Activated CD8-positive, alpha-beta T cell treated with anti-CD3 and anti-CD28 coated beads, Interleukin-2, amount 10 ng/mL, durations not matched to agents 7 days and 5 days (primary cell): ENCODE data around the gene SLC34A3. TPM values are rescaled to one million over a fixed set of nuclear protein-coding genes. Genes with fewer than 3 reads are reported as not detected.

Experiments
- ATAC-seq: fragments of 150-1000 bp; cut with Tn5 transposase; one replicate; pipeline ENCODE4 v1.10.0; 2021; ENCODE audit warnings: moderate library complexity
- CTCF ChIA-PET: fragments of 350-600 bp; sonication (Branson Sonifier 250); formaldehyde crosslinking; loops from one replicate; lab custom pipeline; 2021; ENCODE audit warnings: antibody characterized with exemption; lab: Charles Lee
- POLR2A ChIA-PET: fragments of 350-600 bp; sonication (Branson Sonifier 250); formaldehyde crosslinking; loops from one replicate; lab custom pipeline; 2021; ENCODE audit warnings: antibody characterized with exemption; lab: Charles Lee
- DNase-seq: peaks from one replicate; pipeline ENCODE4 v3.0.0-alpha.2; 2020
- H3K27ac Mint-ChIP-seq: one replicate; pipeline ENCODE4 v1.8.0; 2021; ENCODE audit warnings: mild to moderate bottlenecking, mixed read lengths
- H3K27me3 Mint-ChIP-seq: one replicate; pipeline ENCODE4 v1.8.0; 2021; ENCODE audit warnings: low read depth, mixed read lengths
- H3K36me3 Mint-ChIP-seq: one replicate; pipeline ENCODE4 v1.8.0; 2021; ENCODE audit warnings: low read depth, mixed read lengths
- H3K4me1 Mint-ChIP-seq: one replicate; pipeline ENCODE4 v1.8.0; 2021; ENCODE audit warnings: low read depth, mixed read lengths
- H3K4me3 Mint-ChIP-seq: one replicate; pipeline ENCODE4 v1.8.0; 2021; ENCODE audit warnings: mild to moderate bottlenecking, mixed read lengths
- H3K9me3 Mint-ChIP-seq: one replicate; pipeline ENCODE4 v1.8.0; 2022; ENCODE audit warnings: mixed read lengths; ENCODE audit not compliant: insufficient read depth
- total RNA-seq, 2 experiments: library from RNA; stranded (reverse); gene quantifications; one replicate each; pipeline ENCODE4 v1.2.3, GENCODE V29; 2021

SLC34A3 gene
- total RNA-seq, 2 experiments from 2014 or later = not detected

DNA sequence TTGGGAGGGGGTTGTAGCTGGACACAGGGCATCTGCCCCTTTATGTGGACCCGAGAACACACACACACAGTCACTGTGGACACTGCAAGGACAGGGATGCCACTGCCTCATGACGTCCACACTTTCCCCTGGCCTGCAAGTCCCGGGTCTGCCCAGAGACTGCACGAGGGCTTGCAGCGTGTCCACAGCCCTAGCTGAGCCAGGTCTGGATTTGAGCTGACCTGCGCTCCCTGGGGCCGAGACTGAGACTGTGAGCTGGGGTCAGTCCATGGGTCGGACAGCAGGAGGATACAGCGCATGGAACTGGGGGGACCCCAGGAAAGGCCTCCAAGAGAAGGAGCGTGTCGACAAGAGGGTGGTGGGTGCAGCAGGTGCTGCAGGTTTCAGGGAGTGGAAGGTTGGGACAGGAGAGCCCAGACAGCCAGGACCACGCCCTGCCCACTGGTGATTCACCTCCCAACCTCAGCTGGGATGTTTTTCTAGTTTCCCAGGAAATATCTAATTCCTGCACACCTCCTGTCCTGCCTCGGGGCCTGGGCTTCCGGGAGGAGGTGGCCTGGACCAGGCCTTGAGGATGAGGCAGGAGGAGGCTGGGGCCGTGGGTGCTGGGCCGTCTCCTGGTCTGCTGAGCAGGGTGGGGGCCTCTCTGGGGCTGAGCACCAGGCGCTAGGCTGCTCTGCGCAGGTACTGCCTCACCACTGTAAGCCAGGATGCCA, 4.2 kb upstream of the SLC34A3 start:
- no peaks in the 10 kb centered on the region for H3K36me3 Mint-ChIP-seq
- H3K4me3 Mint-ChIP-seq = no peak overlapping the region
- no peak overlapping the region for H3K27ac Mint-ChIP-seq
- CTCF ChIA-PET = interaction anchor here (1.1 to 6.7 kb wide), 16 partner anchors 10 to 197 kb away, joined by 3 to 73 read pairs (median 4); partner anchors contain the start of genes ANAPC2, NPDC1 and SSNA1
- no peak for ATAC-seq
- POLR2A ChIA-PET = interaction anchor here (1.1 to 1.5 kb wide), 4 partner anchors 10 to 140 kb away, joined by 3 to 9 read pairs (median 3); partner anchors contain the start of genes MAN1B1 and TUBB4B
- no peaks in the 10 kb centered on the region for H3K9me3 Mint-ChIP-seq
- no peaks in the 10 kb centered on the region for H3K27me3 Mint-ChIP-seq
- DNase-seq = no peak
- peaks cover 17% of the 10 kb centered on the region for H3K4me1 Mint-ChIP-seq

DNA sequence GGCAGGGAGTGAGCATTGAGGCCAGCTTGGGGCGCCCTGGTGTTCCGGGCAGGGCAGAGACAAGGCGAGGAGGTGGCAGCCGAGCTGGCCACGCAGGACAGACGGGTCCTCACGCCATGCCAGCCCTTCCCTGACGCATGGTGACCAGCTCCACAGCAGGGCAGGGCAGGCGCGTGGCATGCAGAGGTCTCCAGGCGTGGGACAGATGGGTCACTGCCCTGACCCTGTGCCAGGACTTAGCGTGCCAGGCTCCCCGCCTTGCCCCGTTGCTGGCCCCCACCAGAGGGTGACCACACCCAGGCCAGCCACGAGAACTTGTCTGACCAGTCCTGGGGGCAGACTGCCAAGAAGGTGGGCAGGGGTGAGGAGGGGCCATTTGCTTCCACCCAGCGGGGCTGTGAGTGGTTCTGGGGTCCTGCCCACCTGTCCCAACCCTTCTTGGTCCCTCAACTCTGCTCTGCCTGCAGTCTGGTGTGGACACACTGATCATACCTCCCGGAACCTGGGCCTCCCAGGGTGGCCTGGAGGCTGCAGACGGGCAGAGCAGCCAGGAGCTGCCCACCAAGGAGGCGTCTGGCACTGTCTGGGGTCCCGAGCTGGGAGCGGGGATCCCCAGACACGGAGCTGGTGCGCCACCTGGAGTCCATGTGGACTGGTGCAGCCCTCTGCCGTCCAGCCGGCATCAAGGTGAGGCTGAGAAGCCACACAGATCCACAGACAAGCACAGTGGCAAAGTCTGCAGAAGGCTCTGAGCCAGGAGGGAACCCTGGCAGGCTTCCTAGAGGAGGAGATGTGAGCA, 3.4 kb upstream of the SLC34A3 start, which contains the start of gene RNF224:
Gene RNF224, plus strand, starts transcription at position 449 of the 799 bp plus-strand sequence. CDS start 834 bp downstream, outside the sequence.
- peak; percentile 89 for DNase-seq

DNA sequence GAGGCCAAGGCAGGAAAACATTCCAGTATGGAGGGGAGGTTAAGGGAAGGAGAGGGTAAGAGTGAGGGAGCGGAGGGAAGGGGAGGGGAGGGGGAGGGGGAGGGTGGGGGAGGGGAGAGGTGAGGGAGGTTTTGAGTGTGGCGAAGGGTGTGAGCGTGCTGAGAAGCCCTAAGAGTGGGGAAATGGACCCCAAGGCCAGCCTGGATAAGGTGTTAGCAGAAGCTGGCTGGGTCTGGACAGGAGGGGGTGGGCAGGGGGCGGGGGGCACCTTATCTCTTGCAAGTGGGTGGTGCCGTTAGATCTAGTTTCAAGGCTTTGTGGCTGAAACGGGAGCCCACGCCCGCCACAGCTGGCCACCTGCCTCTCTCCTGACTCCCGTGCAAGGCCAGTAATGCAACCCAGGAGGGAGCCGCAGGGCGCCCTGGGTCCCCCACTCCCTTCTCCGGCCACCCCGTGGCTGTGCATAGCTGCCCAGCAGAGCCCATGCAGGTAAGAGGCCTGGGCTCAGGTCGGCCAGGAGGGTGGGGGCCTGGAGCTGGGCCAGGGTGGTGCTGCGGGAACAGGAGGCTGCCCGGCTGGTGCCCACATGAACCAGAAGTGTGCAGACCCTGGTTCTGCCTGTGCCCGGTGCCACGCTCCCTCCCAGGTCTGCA, 2.7 kb upstream of the SLC34A3 start:
- H3K27ac Mint-ChIP-seq = peak overlapping the region; percentile 54
- no peaks in the 10 kb centered on the region for H3K9me3 Mint-ChIP-seq
- ChIA-PET CTCF (interaction anchor here (0.6 to 6.7 kb wide), 12 partner anchors 9 to 437 kb away, joined by 3 to 73 read pairs (median 6); partner anchors contain the start of genes ANAPC2, SSNA1, TMEM141 and TUBB4B), POLR2A (interaction anchor here (1.0 to 1.4 kb wide), 3 partner anchors 13 to 110 kb away, joined by 3 to 9 read pairs (median 4); partner anchors contain the start of gene TUBB4B)
- H3K4me1 Mint-ChIP-seq = peaks cover 15% of the 10 kb centered on the region
- DNase-seq = no peak
- no peaks in the 10 kb centered on the region for H3K36me3 Mint-ChIP-seq
- no peak for ATAC-seq
- H3K4me3 Mint-ChIP-seq = no peak overlapping the region
- no peaks in the 10 kb centered on the region for H3K27me3 Mint-ChIP-seq

More for the DNA sequence above, 3.4 kb upstream of the SLC34A3 start, which contains the start of gene RNF224:
- Mint-ChIP-seq H3K4me1 (peaks cover 17% of the 10 kb centered on the region), H3K9me3 (no peaks in the 10 kb centered on the region), H3K27me3 (no peaks in the 10 kb centered on the region), H3K36me3 (no peaks in the 10 kb centered on the region), H3K4me3 (no peak within 1 kb of the TSS), H3K27ac (peak within 1 kb of the TSS; percentile 54)
- POLR2A ChIA-PET = interaction anchor here (1.0 to 1.5 kb wide), 6 partner anchors 10 to 140 kb away, joined by 3 to 9 read pairs (median 3); partner anchors contain the start of genes MAN1B1 and TUBB4B
- peak; percentile 52 for ATAC-seq
- CTCF ChIA-PET = interaction anchor here (0.6 to 6.7 kb wide), 17 partner anchors 9 to 437 kb away, joined by 3 to 73 read pairs (median 4); partner anchors contain the start of genes ANAPC2, SSNA1, TMEM141 and TUBB4B

DNA sequence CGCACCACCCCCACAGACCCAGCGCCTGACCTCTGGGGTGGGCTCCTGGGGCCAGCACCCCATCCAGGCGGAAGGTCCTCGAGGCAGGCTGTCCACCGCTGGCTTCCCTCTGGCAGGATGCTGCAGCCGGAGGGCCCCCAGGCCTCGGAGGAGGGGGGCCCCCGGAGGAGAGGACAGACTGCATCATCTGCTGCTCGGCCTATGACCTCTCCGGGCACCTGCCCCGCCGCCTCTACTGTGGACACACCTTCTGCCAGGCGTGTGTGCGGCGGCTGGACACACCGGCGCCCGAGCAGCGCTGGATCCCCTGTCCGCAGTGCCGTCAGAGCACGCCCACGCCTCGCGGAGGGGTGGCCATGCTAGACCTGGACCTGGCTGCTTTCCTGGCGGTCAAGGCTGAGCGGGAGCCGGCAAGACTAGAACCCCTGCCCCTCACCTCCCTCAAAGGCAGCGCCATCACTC, 2.2 kb upstream of the SLC34A3 start:
- ATAC-seq (no peak), DNase-seq (no peak)
- H3K4me3 Mint-ChIP-seq = no peak overlapping the region
- H3K27ac Mint-ChIP-seq = no peak overlapping the region
- peaks cover 12% of the 10 kb centered on the region for H3K4me1 Mint-ChIP-seq
- CTCF ChIA-PET = interaction anchor here (1.7 to 6.7 kb wide), 2 partner anchors 8 to 104 kb away, joined by 4 to 73 read pairs; no protein-coding TSS in a partner anchor
- H3K9me3 Mint-ChIP-seq = no peaks in the 10 kb centered on the region
- POLR2A ChIA-PET = no interaction called here
- no peaks in the 10 kb centered on the region for H3K36me3 Mint-ChIP-seq
- no peaks in the 10 kb centered on the region for H3K27me3 Mint-ChIP-seq

DNA sequence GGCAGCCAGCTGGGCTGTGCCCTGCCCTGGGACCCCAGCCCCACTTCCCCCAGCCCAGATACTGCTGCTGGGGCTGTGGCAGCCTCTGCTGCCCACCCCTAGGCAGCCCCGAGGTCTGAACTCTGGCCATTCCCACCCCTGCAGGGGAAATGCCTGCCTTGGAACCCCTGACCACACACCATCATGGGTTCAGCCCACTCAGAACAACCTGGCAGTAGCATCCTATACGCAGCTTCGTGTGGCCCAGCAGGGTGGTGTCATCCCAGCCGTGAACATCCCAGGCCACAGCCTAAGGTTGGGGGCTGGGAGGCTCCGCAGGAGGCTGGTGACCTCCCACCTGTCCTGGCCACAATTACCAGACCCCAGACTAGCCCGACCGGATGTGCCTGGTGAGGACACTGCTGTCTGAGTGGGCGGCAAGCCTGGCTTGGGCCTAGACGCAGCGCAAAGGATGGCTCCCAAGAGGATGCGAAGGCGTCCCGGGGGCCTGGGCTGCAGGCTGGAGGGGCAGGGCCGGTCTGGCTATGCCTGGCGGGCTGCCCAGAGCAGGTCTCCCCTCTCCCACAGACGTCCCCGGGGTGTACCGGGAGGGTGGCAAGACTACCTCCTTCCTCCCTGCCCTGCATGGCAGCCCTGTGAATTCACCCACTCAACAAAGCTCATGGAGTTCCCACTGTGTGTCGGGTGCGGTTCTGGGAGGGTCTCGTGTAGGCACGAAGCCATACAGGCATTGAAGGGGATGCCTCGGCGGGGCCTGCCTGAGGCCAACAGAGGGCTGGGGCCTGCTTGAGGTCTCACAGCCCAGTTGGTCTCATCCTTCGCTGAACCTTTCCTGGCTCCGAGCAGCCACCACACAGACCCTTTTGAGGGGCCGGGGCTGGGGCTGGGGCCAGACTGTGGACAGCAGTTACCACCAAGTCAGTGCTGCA, 1.5 kb upstream of the SLC34A3 start:
- CTCF ChIA-PET = interaction anchor here (1.2 kb wide), 1 partner anchor 194 kb away, joined by 3 read pairs; no protein-coding TSS in a partner anchor
- no peak overlapping the region for H3K27ac Mint-ChIP-seq
- no peaks in the 10 kb centered on the region for H3K36me3 Mint-ChIP-seq
- peaks cover 12% of the 10 kb centered on the region for H3K4me1 Mint-ChIP-seq
- no peak for DNase-seq
- no peaks in the 10 kb centered on the region for H3K27me3 Mint-ChIP-seq
- H3K4me3 Mint-ChIP-seq = no peak overlapping the region
- POLR2A ChIA-PET = interaction anchor here (0.6 to 1.2 kb wide), 2 partner anchors 40 to 1677 kb away, joined by 3 read pairs; no protein-coding TSS in a partner anchor
- H3K9me3 Mint-ChIP-seq = no peaks in the 10 kb centered on the region
- no peak for ATAC-seq

DNA sequence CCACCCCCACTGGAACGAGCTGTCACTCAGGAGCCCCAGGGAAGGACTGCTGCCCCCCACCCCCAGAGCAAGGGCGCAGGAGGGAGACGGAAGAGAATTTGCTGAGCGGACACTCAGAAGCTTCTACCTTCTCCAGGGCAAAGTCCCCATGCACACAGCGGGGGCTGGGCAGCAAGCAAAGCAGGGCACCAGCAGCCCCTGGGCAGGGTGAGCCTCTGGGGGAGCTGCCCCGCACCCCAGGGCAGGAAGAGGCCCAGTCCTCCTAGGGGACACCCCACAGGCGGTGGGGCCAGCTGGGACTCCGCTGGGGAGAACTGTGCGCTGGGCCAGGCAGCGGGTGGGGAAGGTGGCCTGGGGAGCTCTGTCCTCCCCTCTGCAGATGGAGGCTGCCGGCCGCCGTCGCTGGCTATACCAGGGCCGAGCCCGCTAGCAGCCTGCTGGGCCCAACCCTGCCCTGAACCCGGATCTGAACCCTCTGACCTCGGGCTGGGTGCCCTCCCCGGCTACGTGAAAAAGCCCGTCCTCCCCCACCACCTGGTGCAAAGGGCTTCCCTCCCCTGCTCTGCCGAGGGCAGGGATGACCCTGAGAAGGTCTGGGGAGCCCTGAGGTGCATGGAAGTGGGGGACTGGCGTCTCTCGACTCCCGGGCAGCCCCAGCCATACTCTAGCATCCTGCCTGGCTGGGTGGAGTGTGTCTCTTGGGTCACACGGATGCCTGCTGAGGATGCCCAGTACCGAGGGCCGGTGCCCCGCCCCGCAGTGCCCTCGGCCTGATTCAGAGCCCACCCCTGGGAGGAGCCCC, 597 bp upstream of the SLC34A3 start:
- ChIA-PET POLR2A (interaction anchor here (0.6 to 1.2 kb wide), 2 partner anchors 41 to 1678 kb away, joined by 3 read pairs; no protein-coding TSS in a partner anchor), CTCF (interaction anchor here (1.2 kb wide), 1 partner anchor 195 kb away, joined by 3 read pairs; no protein-coding TSS in a partner anchor)
- no peak for DNase-seq
- H3K36me3 Mint-ChIP-seq = no peaks in the 10 kb centered on the region
- ATAC-seq = no peak
- no peak overlapping the region for H3K4me3 Mint-ChIP-seq
- peaks cover 7% of the 10 kb centered on the region for H3K4me1 Mint-ChIP-seq
- peaks cover under 1% of the 10 kb centered on the region for H3K27me3 Mint-ChIP-seq
- no peak overlapping the region for H3K27ac Mint-ChIP-seq
- no peaks in the 10 kb centered on the region for H3K9me3 Mint-ChIP-seq

DNA sequence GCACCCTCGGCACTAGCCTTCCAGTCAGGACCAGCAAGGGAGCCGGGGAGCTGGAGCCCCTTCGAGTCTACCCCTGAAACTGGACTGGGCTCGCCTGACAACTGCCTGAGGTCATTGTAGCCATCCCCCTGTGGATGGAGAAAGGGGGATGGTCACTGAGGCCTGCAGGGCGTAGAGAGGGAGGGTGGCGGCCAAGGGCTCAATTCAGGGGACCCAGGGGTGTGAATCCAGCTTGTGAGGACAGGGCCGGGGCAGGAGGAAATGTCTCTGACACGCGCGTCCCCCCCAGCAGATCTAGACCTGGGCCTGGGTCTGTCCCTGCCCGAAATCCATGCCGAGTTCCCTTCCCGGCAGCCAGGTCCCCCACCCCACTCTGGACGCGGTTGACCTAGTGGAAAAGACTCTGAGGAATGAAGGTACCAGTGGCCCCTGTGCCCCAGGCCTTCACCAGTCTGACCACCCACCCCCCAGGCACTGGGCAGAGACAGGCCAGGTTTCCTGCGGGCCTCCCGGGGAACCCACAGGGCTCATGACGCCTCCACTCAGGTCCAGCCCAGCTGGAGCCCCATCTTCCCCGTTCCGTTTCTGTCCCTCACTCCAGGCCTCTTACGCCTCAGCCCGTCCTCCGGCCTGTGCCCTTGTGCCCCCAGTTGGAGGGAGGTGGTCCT, 805 bp downstream of the SLC34A3 start:
- H3K27me3 Mint-ChIP-seq = peaks cover 3% of the 10 kb centered on the region
- ChIA-PET CTCF (no interaction called here), POLR2A (interaction anchor here (1.4 kb wide), 1 partner anchor 9 kb away, joined by 5 read pairs; the partner anchor contains the start of gene TUBB4B)
- no peaks in the 10 kb centered on the region for H3K9me3 Mint-ChIP-seq
- DNase-seq (no peak), ATAC-seq (no peak)
- H3K36me3 Mint-ChIP-seq = no peaks in the 10 kb centered on the region
- H3K27ac Mint-ChIP-seq = no peak overlapping the region
- H3K4me1 Mint-ChIP-seq = peaks cover 4% of the 10 kb centered on the region
- no peak overlapping the region for H3K4me3 Mint-ChIP-seq

DNA sequence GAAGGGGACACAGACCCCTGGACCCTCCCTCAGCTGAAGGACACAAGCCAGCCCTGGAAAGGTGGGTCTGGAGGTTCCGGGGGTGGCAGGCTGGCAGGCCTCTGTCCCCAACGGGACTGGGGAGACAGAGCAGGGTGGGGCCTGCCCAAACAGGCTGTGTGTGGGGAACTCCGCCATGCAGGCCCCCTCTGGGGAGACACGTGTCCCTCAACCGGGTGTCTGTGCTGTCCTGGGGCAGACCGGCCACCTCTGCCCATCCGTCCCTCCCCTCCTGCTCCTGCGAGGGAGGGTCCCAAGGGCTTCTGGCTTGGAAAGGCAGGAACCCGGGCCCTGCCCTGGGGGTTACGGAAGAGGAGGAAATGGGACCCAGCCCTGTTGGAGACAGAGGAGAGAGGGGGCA, 1.4 kb downstream of the SLC34A3 start:
- POLR2A ChIA-PET = interaction anchor here (1.4 kb wide), 1 partner anchor 9 kb away, joined by 5 read pairs; the partner anchor contains the start of gene TUBB4B
- Mint-ChIP-seq H3K9me3 (no peaks in the 10 kb centered on the region), H3K27me3 (peaks cover 3% of the 10 kb centered on the region), H3K36me3 (no peaks in the 10 kb centered on the region), H3K4me1 (peaks cover 9% of the 10 kb centered on the region), H3K27ac (no peak overlapping the region), H3K4me3 (no peak overlapping the region)
- DNase-seq (no peak), ATAC-seq (no peak)
- CTCF ChIA-PET = no interaction called here

DNA sequence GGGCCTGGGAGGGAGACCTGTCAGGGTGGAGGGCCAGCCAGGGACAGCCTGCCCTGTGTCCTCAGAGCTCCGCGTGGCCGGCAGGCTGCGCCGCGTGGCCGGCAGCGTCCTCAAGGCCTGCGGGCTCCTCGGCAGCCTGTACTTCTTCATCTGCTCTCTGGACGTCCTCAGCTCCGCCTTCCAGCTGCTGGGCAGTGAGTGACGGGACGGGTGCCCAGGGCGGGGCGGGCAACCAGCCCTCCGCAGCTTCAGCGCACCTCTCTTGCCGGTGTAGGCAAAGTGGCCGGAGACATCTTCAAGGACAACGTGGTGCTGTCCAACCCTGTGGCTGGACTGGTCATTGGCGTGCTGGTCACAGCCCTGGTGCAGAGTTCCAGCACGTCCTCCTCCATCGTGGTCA, 1.8 kb downstream of the SLC34A3 start:
- no peak for ATAC-seq
- Mint-ChIP-seq H3K4me1 (peaks cover 8% of the 10 kb centered on the region), H3K36me3 (no peaks in the 10 kb centered on the region), H3K9me3 (no peaks in the 10 kb centered on the region), H3K27ac (no peak overlapping the region), H3K4me3 (no peak overlapping the region), H3K27me3 (peaks cover 3% of the 10 kb centered on the region)
- CTCF ChIA-PET = no interaction called here
- no peak for DNase-seq
- POLR2A ChIA-PET = no interaction called here
